GM21619 (cell line): ENCODE results near the gene STK36.

Source experiments
- ATAC-seq: cut with Tn5 transposase; IDR thresholded peaks from one replicate; pipeline ENCODE4 v1.9.1; 2021; ENCODE audit not compliant: unreplicated experiment

Gene STK36

GRCh38 chr2:218746960-218747359 is 75.1 kb downstream of the STK36 start:
- no peak for ATAC-seq

GRCh38 chr2:218748741-218749441 is 77.0 kb downstream of the STK36 start:
- ATAC-seq: no peak
